ENCODE measurements around the gene PRKG2.

DNA sequence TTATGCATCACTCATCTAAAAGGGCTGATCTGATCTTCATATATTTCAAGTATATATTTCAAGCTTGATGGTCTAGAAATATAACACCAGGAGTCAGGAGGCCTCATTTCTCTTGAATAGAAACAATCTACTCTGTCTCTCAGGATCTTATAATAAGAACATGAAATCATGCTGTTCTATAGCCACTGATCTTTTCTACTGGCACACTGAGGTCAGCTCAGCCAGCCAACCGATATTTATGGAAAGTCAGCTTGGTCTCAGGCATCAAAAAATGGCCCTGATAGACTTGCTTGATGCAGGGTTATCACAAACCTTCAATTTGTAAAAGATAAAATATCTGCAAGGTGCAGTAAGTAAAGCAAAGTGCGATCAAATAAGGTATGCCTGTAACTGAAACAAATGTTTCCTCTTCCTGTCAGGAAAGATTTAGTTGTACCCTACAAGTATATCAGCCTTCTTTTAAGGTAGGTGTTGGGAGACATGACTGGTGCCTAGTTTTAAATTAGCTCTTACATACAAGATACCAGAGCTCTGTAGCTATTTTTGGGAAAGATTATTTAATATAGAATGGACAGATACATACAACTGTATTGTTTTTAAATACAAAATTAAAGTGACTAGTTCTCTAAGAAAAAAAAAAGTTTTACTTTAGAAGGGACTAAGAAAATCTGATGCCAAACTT is 121.2 kb downstream of the PRKG2 start:
- TF ChIP-seq CTCF (optimal IDR thresholded peaks at IDR 0.05 in 1 of 3, IDR thresholded peaks at IDR 0.05 in 1 of 3, conservative IDR thresholded peaks at IDR 0.05 in 1 of 3; ENCODE audit: extremely low read depth in 1 of 3, insufficient read depth in 2 of 3, low read length in 3 of 3) (no peak), EZH2 (IDR thresholded peaks at IDR 0.05; ENCODE audit: low read length) (no peak)
